HepG2 (cell line): ENCODE data around the gene APOC3. TPM values are rescaled to one million over a fixed set of nuclear protein-coding genes. Genes with fewer than 3 reads are reported as not detected.
A peak's percentile ranks its signal among the peaks of the same experiment; 100 is the strongest.

Source experiments
- AGO1 ChIP-seq: fragments of 200-400 bp; formaldehyde crosslinking; IDR thresholded peaks from 2 replicates; pipeline ENCODE4 v1.6.1; 2017; ENCODE audit warnings: mild to moderate bottlenecking, low read depth, low read length, moderate library complexity; ENCODE audit not compliant: poor library complexity, severe bottlenecking
- AHR ChIP-seq: IDR thresholded peaks from 2 replicates; pipeline ENCODE4 v1.6.1; 2018; ENCODE audit warnings: missing genetic modification reagents, missing compliant biosample characterization
- CBX2 ChIP-seq, 2 experiments: fragments of 200-600 bp in 1 of 2; sonication (generic); formaldehyde crosslinking in 1 of 2; IDR thresholded peaks; 2 replicates each; pipeline versions ENCODE4 v1.7.0 to v1.8.1; 2018 to 2022; ENCODE audit warnings: low read depth in 2 of 2, low read length in 1 of 2, mild to moderate bottlenecking in 1 of 2, missing genetic modification reagents in 1 of 2
- CCAR2 ChIP-seq: fragments of 200-400 bp; formaldehyde crosslinking; optimal IDR thresholded peaks from 2 replicates; pipeline ENCODE3; 2018; ENCODE audit warnings: low read depth, mild to moderate bottlenecking, low read length, moderate library complexity
- CTCF ChIP-seq: sonication (generic); formaldehyde crosslinking; IDR thresholded peaks from 2 replicates; pipeline ENCODE4 v1.5.0; 2020; ENCODE audit warnings: mild to moderate bottlenecking, missing genetic modification reagents, moderate library complexity
- FOXO1 ChIP-seq: sonication (generic); formaldehyde crosslinking; IDR thresholded peaks from 2 replicates; pipeline ENCODE4 v1.4.0; 2020; ENCODE audit warnings: missing genetic modification reagents
- HDAC6 ChIP-seq: fragments of 200-600 bp; sonication (generic); IDR thresholded peaks from 2 replicates; pipeline ENCODE4 v1.7.0; 2017; ENCODE audit warnings: mild to moderate bottlenecking, antibody characterized with exemption, low read length, low read depth
- HOXA5 ChIP-seq: sonication (generic); formaldehyde crosslinking; IDR thresholded peaks from 2 replicates; pipeline ENCODE4 v1.4.0; 2020; ENCODE audit warnings: missing genetic modification reagents
- MAFG ChIP-seq: sonication (generic); formaldehyde crosslinking; IDR thresholded peaks from 2 replicates; pipeline ENCODE4 v1.5.1; 2020; ENCODE audit warnings: mild to moderate bottlenecking, missing genetic modification reagents
- NR2F6 ChIP-seq, 2 experiments: IDR thresholded peaks; 2 replicates each; pipeline ENCODE4 v1.6.1; 2016; ENCODE audit warnings: antibody characterized with exemption in 1 of 2, mild to moderate bottlenecking in 1 of 2
- SIX1 ChIP-seq: sonication (generic); formaldehyde crosslinking; IDR thresholded peaks from 2 replicates; pipeline ENCODE4 v1.4.0; 2020; ENCODE audit warnings: missing genetic modification reagents, borderline replicate concordance
- SMAD3 ChIP-seq: sonication (generic); formaldehyde crosslinking; IDR thresholded peaks from 2 replicates; pipeline ENCODE4 v1.4.0; 2020; ENCODE audit warnings: missing genetic modification reagents
- TOPORS ChIP-seq: sonication (generic); formaldehyde crosslinking; IDR thresholded peaks from 2 replicates; pipeline ENCODE4 v1.8.0; 2023; ENCODE audit warnings: mild to moderate bottlenecking, missing genetic modification reagents
- ZMYM4 ChIP-seq: sonication (generic); formaldehyde crosslinking; IDR thresholded peaks from 2 replicates; pipeline ENCODE4 v1.8.1; 2023; ENCODE audit warnings: mild to moderate bottlenecking, missing genetic modification reagents
- ZNF337 ChIP-seq: sonication (generic); formaldehyde crosslinking; IDR thresholded peaks from 2 replicates; pipeline ENCODE4 v1.5.1; 2020; ENCODE audit warnings: missing genetic modification reagents, low read depth, mild to moderate bottlenecking, borderline replicate concordance
- polyA plus RNA-seq, 8 experiments: library from polyadenylated mRNA; depleted of rRNA in 3 of 8; stranded (reverse) in 7 of 8; unstranded in 1 of 8; fragments of >200 nt; fragmentation: Illumina TruSeq in 4 of 8; extraction: Trizol in 4 of 8; gene quantifications; 2 replicates each; pipeline versions ENCODE4 v1.2.1 to v1.2.3, GENCODE V29; 2011 to 2016; ENCODE audit warnings: low read depth in 4 of 8, missing spikeins in 1 of 8, mixed read lengths in 1 of 8; ENCODE audit not compliant: insufficient read depth in 1 of 8
- total RNA-seq, 5 experiments: library from RNA; depleted of rRNA; stranded (reverse); fragments of >200 nt; fragmentation: Illumina TruSeq; extraction: Trizol; gene quantifications; 2 replicates each; pipeline ENCODE4 v1.2.3, GENCODE V29; 2016; ENCODE audit warnings: low read depth in 1 of 5
- TF ChIP-seq, protein P1 (sequence below): sonication (generic); formaldehyde crosslinking; IDR thresholded peaks from 2 replicates; pipeline ENCODE4 v1.4.0; 2020; ENCODE audit warnings: missing genetic modification reagents, borderline replicate concordance
- TF ChIP-seq, protein P2 (sequence below): sonication (generic); formaldehyde crosslinking; IDR thresholded peaks from 2 replicates; pipeline ENCODE4 v1.4.0; 2020; ENCODE audit warnings: missing genetic modification reagents, borderline replicate concordance
- TF ChIP-seq, protein P3 (sequence below): sonication (generic); formaldehyde crosslinking; IDR thresholded peaks from 2 replicates; pipeline ENCODE4 v1.8.1; 2023; ENCODE audit warnings: mild to moderate bottlenecking, moderate library complexity, missing genetic modification reagents
- TF ChIP-seq, protein P4 (sequence below): sonication (generic); formaldehyde crosslinking; conservative IDR thresholded peaks from 2 replicates; pipeline ENCODE4 v1.8.1; 2023; ENCODE audit warnings: missing genetic modification reagents

The APOC3 gene
- total and polyA plus RNA-seq, 2 of the 13 experiments (the other 11 are each of a cell fraction or from before 2014, with no cell fraction given): 314 to 687 TPM

- TF ChIP-seq, protein P1, sequence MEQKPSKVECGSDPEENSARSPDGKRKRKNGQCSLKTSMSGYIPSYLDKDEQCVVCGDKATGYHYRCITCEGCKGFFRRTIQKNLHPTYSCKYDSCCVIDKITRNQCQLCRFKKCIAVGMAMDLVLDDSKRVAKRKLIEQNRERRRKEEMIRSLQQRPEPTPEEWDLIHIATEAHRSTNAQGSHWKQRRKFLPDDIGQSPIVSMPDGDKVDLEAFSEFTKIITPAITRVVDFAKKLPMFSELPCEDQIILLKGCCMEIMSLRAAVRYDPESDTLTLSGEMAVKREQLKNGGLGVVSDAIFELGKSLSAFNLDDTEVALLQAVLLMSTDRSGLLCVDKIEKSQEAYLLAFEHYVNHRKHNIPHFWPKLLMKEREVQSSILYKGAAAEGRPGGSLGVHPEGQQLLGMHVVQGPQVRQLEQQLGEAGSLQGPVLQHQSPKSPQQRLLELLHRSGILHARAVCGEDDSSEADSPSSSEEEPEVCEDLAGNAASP (CRISPR knock-in tag): peak; percentile 98
- no peak for TF ChIP-seq MAFG (CRISPR knock-in tag)
- TF ChIP-seq, protein P2, sequence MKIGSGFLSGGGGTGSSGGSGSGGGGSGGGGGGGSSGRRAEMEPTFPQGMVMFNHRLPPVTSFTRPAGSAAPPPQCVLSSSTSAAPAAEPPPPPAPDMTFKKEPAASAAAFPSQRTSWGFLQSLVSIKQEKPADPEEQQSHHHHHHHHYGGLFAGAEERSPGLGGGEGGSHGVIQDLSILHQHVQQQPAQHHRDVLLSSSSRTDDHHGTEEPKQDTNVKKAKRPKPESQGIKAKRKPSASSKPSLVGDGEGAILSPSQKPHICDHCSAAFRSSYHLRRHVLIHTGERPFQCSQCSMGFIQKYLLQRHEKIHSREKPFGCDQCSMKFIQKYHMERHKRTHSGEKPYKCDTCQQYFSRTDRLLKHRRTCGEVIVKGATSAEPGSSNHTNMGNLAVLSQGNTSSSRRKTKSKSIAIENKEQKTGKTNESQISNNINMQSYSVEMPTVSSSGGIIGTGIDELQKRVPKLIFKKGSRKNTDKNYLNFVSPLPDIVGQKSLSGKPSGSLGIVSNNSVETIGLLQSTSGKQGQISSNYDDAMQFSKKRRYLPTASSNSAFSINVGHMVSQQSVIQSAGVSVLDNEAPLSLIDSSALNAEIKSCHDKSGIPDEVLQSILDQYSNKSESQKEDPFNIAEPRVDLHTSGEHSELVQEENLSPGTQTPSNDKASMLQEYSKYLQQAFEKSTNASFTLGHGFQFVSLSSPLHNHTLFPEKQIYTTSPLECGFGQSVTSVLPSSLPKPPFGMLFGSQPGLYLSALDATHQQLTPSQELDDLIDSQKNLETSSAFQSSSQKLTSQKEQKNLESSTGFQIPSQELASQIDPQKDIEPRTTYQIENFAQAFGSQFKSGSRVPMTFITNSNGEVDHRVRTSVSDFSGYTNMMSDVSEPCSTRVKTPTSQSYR: peak; percentile 87; the same call in 1 of the 2 replicates
- TF ChIP-seq SIX1 (CRISPR knock-in tag): peak; percentile 81
- no peak for TF ChIP-seq CCAR2
- peak; percentile 84 for TF ChIP-seq ZMYM4 (CRISPR knock-in tag)
- peak; percentile 100 for TF ChIP-seq FOXO1 (CRISPR knock-in tag)
- TF ChIP-seq CBX2 (IDR thresholded peaks at IDR 0.05; ENCODE audit: low read depth, low read length): no peak
- TF ChIP-seq CBX2 (CRISPR knock-in tag; IDR thresholded peaks at IDR 0.05; ENCODE audit: low read depth): no peak
- peak; percentile 84; the same call in 1 of the 2 replicates for TF ChIP-seq HOXA5 (CRISPR knock-in tag)
- TF ChIP-seq SMAD3: peak; percentile 98
- TF ChIP-seq AGO1: peak; percentile 91
- no peak for TF ChIP-seq HDAC6
- TF ChIP-seq TOPORS: peak; percentile 69
- TF ChIP-seq ZNF337 (CRISPR knock-in tag): peak; percentile 65; the same call in 1 of the 2 replicates
- TF ChIP-seq, protein P3, sequence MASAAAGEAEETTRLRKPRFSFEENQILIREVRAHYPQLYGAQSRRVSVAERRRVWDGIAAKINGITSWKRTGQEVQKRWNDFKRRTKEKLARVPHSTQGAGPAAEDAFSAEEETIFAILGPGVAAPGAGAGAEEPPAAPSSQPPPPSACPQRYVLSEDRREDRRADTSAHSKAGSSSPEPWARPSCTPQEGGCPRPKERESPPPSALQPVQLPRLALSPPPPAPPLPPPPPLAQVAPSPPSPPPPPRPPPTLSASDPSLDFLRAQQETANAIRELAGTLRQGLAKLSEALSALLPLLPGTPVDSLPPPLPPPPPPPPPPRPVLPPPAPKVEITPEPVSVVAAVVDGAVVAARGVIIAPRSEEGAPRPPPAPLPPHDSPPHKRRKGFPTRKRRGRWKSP (CRISPR knock-in tag): peak; percentile 88
- TF ChIP-seq AHR (CRISPR knock-in tag): 0 out of 2 replicates have a peak, but pooled peaks have one; percentile 37
- TF ChIP-seq, protein P4, sequence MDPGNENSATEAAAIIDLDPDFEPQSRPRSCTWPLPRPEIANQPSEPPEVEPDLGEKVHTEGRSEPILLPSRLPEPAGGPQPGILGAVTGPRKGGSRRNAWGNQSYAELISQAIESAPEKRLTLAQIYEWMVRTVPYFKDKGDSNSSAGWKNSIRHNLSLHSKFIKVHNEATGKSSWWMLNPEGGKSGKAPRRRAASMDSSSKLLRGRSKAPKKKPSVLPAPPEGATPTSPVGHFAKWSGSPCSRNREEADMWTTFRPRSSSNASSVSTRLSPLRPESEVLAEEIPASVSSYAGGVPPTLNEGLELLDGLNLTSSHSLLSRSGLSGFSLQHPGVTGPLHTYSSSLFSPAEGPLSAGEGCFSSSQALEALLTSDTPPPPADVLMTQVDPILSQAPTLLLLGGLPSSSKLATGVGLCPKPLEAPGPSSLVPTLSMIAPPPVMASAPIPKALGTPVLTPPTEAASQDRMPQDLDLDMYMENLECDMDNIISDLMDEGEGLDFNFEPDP (CRISPR knock-in tag): no peak
- peak; percentile 100 for TF ChIP-seq NR2F6 (IDR thresholded peaks at IDR 0.05)
- peak; percentile 100 for TF ChIP-seq NR2F6 (CRISPR knock-in tag; IDR thresholded peaks at IDR 0.05)
- peak; percentile 81 for TF ChIP-seq CTCF (CRISPR knock-in tag)
Measured at GRCh38 chr11:116832350-116833290, 2.9 kb downstream of the APOC3 start (continued).
